ENCODE results near the gene AUNIP. TPM values are rescaled to one million over a fixed set of nuclear protein-coding genes. Genes with fewer than 3 reads are reported as not detected.
"Not testable (repeated sequence)": the region's sequence is repeated elsewhere in the genome, so short reads cannot be mapped to it uniquely, and the experiment has no call there.

The AUNIP gene
- total RNA-seq, 1 experiment from 2014 or later: 9.4 TPM

DNA sequence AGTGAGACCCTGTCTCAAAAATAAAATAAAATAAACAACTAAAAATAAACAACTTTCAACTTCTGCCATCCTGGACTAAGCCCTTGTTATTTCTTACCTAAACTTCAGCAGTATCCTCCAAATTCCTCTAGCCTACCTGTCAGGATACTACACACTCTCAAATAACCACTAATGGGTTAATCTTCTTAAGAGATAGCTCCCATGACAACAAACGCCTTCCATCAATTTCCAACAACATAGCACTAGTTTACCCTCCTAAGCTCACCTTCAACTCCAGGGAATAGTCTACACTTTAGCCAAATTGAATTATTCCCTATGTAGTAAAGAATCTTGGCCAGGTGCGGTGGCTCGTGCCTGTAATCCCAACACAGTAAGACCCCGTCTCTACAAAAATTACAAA, 11.3 kb downstream of the AUNIP start:
- TF ChIP-seq, protein P1, sequence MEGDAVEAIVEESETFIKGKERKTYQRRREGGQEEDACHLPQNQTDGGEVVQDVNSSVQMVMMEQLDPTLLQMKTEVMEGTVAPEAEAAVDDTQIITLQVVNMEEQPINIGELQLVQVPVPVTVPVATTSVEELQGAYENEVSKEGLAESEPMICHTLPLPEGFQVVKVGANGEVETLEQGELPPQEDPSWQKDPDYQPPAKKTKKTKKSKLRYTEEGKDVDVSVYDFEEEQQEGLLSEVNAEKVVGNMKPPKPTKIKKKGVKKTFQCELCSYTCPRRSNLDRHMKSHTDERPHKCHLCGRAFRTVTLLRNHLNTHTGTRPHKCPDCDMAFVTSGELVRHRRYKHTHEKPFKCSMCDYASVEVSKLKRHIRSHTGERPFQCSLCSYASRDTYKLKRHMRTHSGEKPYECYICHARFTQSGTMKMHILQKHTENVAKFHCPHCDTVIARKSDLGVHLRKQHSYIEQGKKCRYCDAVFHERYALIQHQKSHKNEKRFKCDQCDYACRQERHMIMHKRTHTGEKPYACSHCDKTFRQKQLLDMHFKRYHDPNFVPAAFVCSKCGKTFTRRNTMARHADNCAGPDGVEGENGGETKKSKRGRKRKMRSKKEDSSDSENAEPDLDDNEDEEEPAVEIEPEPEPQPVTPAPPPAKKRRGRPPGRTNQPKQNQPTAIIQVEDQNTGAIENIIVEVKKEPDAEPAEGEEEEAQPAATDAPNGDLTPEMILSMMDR (IDR thresholded peaks at IDR 0.05; ENCODE audit: unreplicated experiment): no peak
- Mint-ChIP-seq H3K27me3 (ENCODE audit: insufficient read depth, unreplicated experiment) (no peaks in the 10 kb centered on the region), H3K4me1 (ENCODE audit: insufficient read depth, unreplicated experiment) (peaks cover 17% of the 10 kb centered on the region), H3K27ac (ENCODE audit: low read depth, unreplicated experiment) (no peak overlapping the region), H3K36me3 (ENCODE audit: insufficient read depth, unreplicated experiment) (no peaks in the 10 kb centered on the region), H3K4me3 (ENCODE audit: unreplicated experiment) (no peak overlapping the region), H3K9me3 (ENCODE audit: unreplicated experiment) (no peaks in the 10 kb centered on the region)
- CTCF ChIA-PET: interaction anchor here (0.7 to 1.5 kb wide), 2 partner anchors 8 to 505 kb away, joined by 3 read pairs; no protein-coding TSS in a partner anchor
- BruUV-seq (replicated peaks): no TSS peak
- DNase-seq (ENCODE audit: unreplicated experiment): no peak
- POLR2A ChIA-PET: interaction anchor here (0.9 to 3.2 kb wide), 5 partner anchors 8 to 48 kb away, joined by 3 to 15 read pairs (median 4); no protein-coding TSS in a partner anchor
- intact Hi-C loops (cut with micrococcal nuclease): no loop called here

DNA sequence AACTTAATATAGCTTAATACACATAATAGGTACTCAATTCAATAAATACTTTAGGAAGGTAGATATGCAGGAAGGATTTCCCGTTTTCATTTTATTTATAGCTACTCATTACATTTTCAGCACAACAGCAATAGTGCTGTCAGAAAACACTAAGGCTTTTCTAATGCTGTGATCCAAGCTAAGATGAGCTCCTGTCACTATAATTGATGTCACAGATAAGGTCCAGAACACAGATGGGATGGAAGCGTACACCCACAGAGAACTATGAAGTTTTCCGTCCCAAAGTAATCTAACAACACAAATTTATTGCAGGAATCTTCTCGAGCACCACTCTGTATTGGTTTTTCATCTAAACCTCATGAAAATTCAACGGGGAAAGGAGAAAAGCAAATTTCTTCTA, 13.6 kb downstream of the AUNIP start:
- no peak overlapping the region for H3K4me3 Mint-ChIP-seq (ENCODE audit: unreplicated experiment)
- POLR2A ChIA-PET: interaction anchor here (0.9 to 1.9 kb wide), 4 partner anchors 10 to 26 kb away, joined by 3 to 5 read pairs (median 5); partner anchors contain the start of gene MTFR1L
- intact Hi-C loops (cut with micrococcal nuclease): no loop called here
- CTCF ChIA-PET: interaction anchor here (0.7 to 1.0 kb wide), 4 partner anchors 11 to 466 kb away, joined by 3 to 4 read pairs (median 3); partner anchors contain the start of gene PAFAH2
- H3K4me1 Mint-ChIP-seq (ENCODE audit: insufficient read depth, unreplicated experiment): peaks cover 17% of the 10 kb centered on the region
- no peak for DNase-seq (ENCODE audit: unreplicated experiment)
- no peak overlapping the region for H3K27ac Mint-ChIP-seq (ENCODE audit: low read depth, unreplicated experiment)
- no TSS peak for BruUV-seq (replicated peaks)
- H3K27me3 Mint-ChIP-seq (ENCODE audit: insufficient read depth, unreplicated experiment): no peaks in the 10 kb centered on the region
- no peaks in the 10 kb centered on the region for H3K9me3 Mint-ChIP-seq (ENCODE audit: unreplicated experiment)
- TF ChIP-seq, protein P1 (IDR thresholded peaks at IDR 0.05; ENCODE audit: unreplicated experiment): no peak
- no peaks in the 10 kb centered on the region for H3K36me3 Mint-ChIP-seq (ENCODE audit: insufficient read depth, unreplicated experiment)

DNA sequence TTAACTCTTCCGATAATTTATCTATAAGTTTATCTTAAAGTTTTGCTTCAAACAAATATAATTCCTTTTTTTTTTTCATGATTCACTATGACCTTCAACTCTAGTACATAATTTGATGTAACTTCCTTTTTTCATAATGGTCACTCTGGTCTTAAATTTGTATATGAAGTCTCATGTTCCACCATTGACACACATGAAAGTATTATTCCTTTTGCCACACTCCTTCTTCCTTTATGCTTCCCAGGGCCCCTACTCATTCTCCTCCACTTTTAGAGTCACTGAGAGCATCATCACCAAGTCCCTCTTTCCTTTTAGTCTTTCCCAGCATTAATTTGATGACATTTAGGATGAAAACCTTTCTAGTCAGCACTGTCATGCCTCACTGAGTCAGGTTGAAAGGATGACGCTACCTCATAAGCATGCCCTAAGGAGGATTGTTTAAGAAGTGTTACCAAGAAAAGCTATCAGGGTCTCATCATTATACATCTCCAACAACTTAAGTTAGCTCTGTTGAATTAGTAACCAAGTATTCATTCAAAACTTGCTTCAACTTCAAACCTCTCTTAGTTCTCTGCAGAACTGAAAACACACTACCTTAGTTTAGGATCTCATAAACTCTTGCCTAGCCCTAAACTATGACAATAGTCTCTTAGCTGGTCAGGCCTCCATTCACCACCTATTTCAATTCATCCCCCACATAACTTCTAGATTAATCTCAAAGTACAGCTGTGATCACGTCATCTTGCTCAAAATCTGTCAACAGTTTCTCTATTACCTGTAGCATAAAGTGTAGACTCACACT, 14.5 kb downstream of the AUNIP start:
- H3K27ac Mint-ChIP-seq (ENCODE audit: low read depth, unreplicated experiment): no peak overlapping the region
- POLR2A ChIA-PET: interaction anchor here (0.7 to 1.9 kb wide), 7 partner anchors 9 to 26 kb away, joined by 3 to 5 read pairs (median 4); partner anchors contain the start of gene MTFR1L

DNA sequence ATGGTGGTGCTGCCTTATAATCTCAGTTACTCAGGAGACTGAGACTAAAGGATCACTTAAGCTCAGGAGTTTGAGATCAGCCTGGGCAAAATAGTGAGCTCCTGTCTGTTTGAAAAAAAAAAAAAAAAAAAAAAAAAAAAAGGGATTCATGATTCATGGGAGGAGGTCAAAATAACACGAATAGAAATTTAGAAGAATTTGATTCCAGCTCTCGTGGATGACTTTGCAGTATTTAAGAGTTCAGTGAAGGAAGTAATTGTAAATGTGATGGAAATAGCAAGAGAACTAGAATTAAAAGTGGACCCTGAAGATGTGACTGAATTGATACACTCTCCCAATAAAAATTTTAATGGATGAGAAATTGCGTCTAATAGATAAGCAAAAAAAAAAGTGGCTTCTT, 15.8 kb downstream of the AUNIP start:
- Mint-ChIP-seq H3K27ac (ENCODE audit: low read depth, unreplicated experiment) (no peak overlapping the region), H3K4me1 (ENCODE audit: insufficient read depth, unreplicated experiment) (peaks cover 6% of the 10 kb centered on the region), H3K9me3 (ENCODE audit: unreplicated experiment) (no peaks in the 10 kb centered on the region), H3K36me3 (ENCODE audit: insufficient read depth, unreplicated experiment) (no peaks in the 10 kb centered on the region), H3K27me3 (ENCODE audit: insufficient read depth, unreplicated experiment) (no peaks in the 10 kb centered on the region), H3K4me3 (ENCODE audit: unreplicated experiment) (no peak overlapping the region)
- no peak for DNase-seq (ENCODE audit: unreplicated experiment)
- no TSS peak for BruUV-seq (replicated peaks)
- ChIA-PET POLR2A (interaction anchor here (1.1 to 1.5 kb wide), 4 partner anchors 14 to 154 kb away, joined by 3 to 4 read pairs (median 3); partner anchors contain the start of genes MTFR1L and PAFAH2), CTCF (interaction anchor here (0.6 to 0.7 kb wide), 2 partner anchors 20 to 52 kb away, joined by 4 read pairs; no protein-coding TSS in a partner anchor)
- TF ChIP-seq, protein P1 (IDR thresholded peaks at IDR 0.05; ENCODE audit: unreplicated experiment): no peak
- intact Hi-C loops (cut with micrococcal nuclease): no loop called here

More for the DNA sequence above, 14.5 kb downstream of the AUNIP start:
- no peak for DNase-seq (ENCODE audit: unreplicated experiment)
- TF ChIP-seq, protein P1 (IDR thresholded peaks at IDR 0.05; ENCODE audit: unreplicated experiment): no peak
- Mint-ChIP-seq H3K36me3 (ENCODE audit: insufficient read depth, unreplicated experiment) (no peaks in the 10 kb centered on the region), H3K4me1 (ENCODE audit: insufficient read depth, unreplicated experiment) (peaks cover 12% of the 10 kb centered on the region), H3K9me3 (ENCODE audit: unreplicated experiment) (no peaks in the 10 kb centered on the region), H3K4me3 (ENCODE audit: unreplicated experiment) (no peak overlapping the region), H3K27me3 (ENCODE audit: insufficient read depth, unreplicated experiment) (no peaks in the 10 kb centered on the region)
- CTCF ChIA-PET: interaction anchor here (0.7 to 1.6 kb wide), 4 partner anchors 10 to 318 kb away, joined by 3 to 4 read pairs (median 4); partner anchors contain the start of gene PAFAH2
- intact Hi-C loops (cut with micrococcal nuclease): no loop called here
- BruUV-seq (replicated peaks): no TSS peak

DNA sequence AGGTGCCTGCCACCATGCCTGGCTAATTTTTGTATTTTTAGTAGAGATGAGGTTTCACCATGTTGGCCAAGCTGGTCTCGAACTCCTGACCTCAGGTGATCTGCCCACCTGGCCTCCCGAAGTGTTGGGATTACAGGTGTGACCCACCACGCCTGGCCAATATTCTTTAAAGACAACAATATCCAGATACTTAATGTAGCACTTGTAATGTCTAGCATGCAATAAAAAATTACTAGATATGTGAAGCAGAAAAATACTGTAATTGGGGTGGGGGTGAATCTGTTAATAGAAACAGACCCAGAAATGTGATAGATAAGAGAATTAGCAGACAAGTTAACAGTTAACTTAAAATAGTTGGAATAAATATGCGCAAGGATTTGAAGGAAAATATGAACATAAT, 19.4 kb downstream of the AUNIP start:
- H3K9me3 Mint-ChIP-seq (ENCODE audit: unreplicated experiment); H3K27me3 Mint-ChIP-seq (ENCODE audit: insufficient read depth, unreplicated experiment); H3K27ac Mint-ChIP-seq (ENCODE audit: low read depth, unreplicated experiment); BruUV-seq (replicated peaks); H3K4me3 Mint-ChIP-seq (ENCODE audit: unreplicated experiment); H3K36me3 Mint-ChIP-seq (ENCODE audit: insufficient read depth, unreplicated experiment); DNase-seq (ENCODE audit: unreplicated experiment); intact Hi-C loops (cut with micrococcal nuclease): not testable (repeated sequence)
- ChIA-PET POLR2A (interaction anchor here (0.6 to 2.0 kb wide), 7 partner anchors 9 to 484 kb away, joined by 3 to 7 read pairs (median 4); partner anchors contain the start of gene MTFR1L), CTCF (interaction anchor here (0.6 to 1.3 kb wide), 10 partner anchors 8 to 158 kb away, joined by 3 to 5 read pairs (median 3); partner anchors contain the start of genes PAFAH2 and PAQR7)
- peaks cover 15% of the 10 kb centered on the region for H3K4me1 Mint-ChIP-seq (ENCODE audit: insufficient read depth, unreplicated experiment)
